Stomach smooth muscle (tissue), 2 donors: ENCODE measurements around the gene ROBO2.

ENCODE experiments used
- H3K27ac ChIP-seq: one replicate; pipeline ENCODE4 v1.7.0; 2013; ENCODE audit warnings: mild to moderate bottlenecking, low read length, inconsistent platforms
- H3K27me3 ChIP-seq, 2 donors: one replicate each; pipeline ENCODE4 v1.7.0; 2013; ENCODE audit warnings: low read length in 2 of 2; ENCODE audit not compliant: insufficient read depth in 2 of 2, control insufficient read depth in 1 of 2
- H3K36me3 ChIP-seq, 2 donors: one replicate each; pipeline ENCODE4 v1.7.0; 2013; ENCODE audit warnings: low read length in 2 of 2; ENCODE audit not compliant: control insufficient read depth in 2 of 2, insufficient read depth in 2 of 2
- H3K4me1 ChIP-seq: one replicate; pipeline ENCODE4 v1.7.0; 2013; ENCODE audit warnings: low read length; ENCODE audit not compliant: control insufficient read depth, insufficient read depth
- H3K4me3 ChIP-seq, 2 donors: one replicate each; pipeline ENCODE4 v1.7.0; 2013; ENCODE audit warnings: low read length in 2 of 2
- H3K9ac ChIP-seq, 2 donors: one replicate each; pipeline ENCODE4 v1.7.0; 2013; ENCODE audit warnings: low read length in 2 of 2, mild to moderate bottlenecking in 1 of 2
- H3K9me3 ChIP-seq, 2 donors: one replicate each; pipeline ENCODE4 v1.7.0; 2013; ENCODE audit warnings: low read length in 2 of 2; ENCODE audit not compliant: control insufficient read depth in 2 of 2
- donor health status: healthy.
- donor health status: Pancreatic carcinoma.

ROBO2 gene

GRCh38 chr3:77590191-77590590, 550.3 kb downstream of the ROBO2 start:
- no peaks in the 10 kb centered on the region for H3K27me3 ChIP-seq
- no peaks in the 10 kb centered on the region for H3K9me3 ChIP-seq
- no peaks in the 10 kb centered on the region for H3K4me1 ChIP-seq
- no peak overlapping the region for H3K27ac ChIP-seq
- no peaks in the 10 kb centered on the region for H3K36me3 ChIP-seq
- no peak overlapping the region for H3K4me3 ChIP-seq
- H3K9ac ChIP-seq = no peak overlapping the region

- H3K27me3 ChIP-seq = no peaks in the 10 kb centered on the region
- no peak overlapping the region for H3K4me3 ChIP-seq
Observed at GRCh38 chr3:77595371-77595870, 555.5 kb downstream of the ROBO2 start.

GRCh38 chr3:77599948-77600347, 560.0 kb downstream of the ROBO2 start:
- H3K36me3 ChIP-seq = no peaks in the 10 kb centered on the region
- H3K27ac ChIP-seq = no peak overlapping the region
- H3K9ac ChIP-seq = no peak overlapping the region

More at GRCh38 chr3:77595371-77595870, 555.5 kb downstream of the ROBO2 start:
- no peak overlapping the region for H3K9ac ChIP-seq
- no peak overlapping the region for H3K27ac ChIP-seq
- no peaks in the 10 kb centered on the region for H3K4me1 ChIP-seq
- H3K36me3 ChIP-seq = no peaks in the 10 kb centered on the region
- H3K9me3 ChIP-seq = no peaks in the 10 kb centered on the region

GRCh38 chr3:77601823-77602415, 562.0 kb downstream of the ROBO2 start:
- Histone ChIP-seq H3K9me3 (no peaks in the 10 kb centered on the region), H3K27me3 (no peaks in the 10 kb centered on the region), H3K4me1 (no peaks in the 10 kb centered on the region), H3K36me3 (no peaks in the 10 kb centered on the region), H3K27ac (no peak overlapping the region), H3K9ac (no peak overlapping the region), H3K4me3 (no peak overlapping the region)

More at GRCh38 chr3:77599948-77600347, 560.0 kb downstream of the ROBO2 start:
- no peaks in the 10 kb centered on the region for H3K27me3 ChIP-seq
- H3K4me3 ChIP-seq = no peak overlapping the region
- no peaks in the 10 kb centered on the region for H3K4me1 ChIP-seq
- H3K9me3 ChIP-seq = no peaks in the 10 kb centered on the region

GRCh38 chr3:77602722-77603121, 562.8 kb downstream of the ROBO2 start:
- Histone ChIP-seq H3K9ac (no peak overlapping the region), H3K27ac (no peak overlapping the region), H3K9me3 (no peaks in the 10 kb centered on the region), H3K4me3 (no peak overlapping the region), H3K27me3 (no peaks in the 10 kb centered on the region), H3K4me1 (no peaks in the 10 kb centered on the region), H3K36me3 (no peaks in the 10 kb centered on the region)

GRCh38 chr3:77605308-77605707, 565.4 kb downstream of the ROBO2 start:
- no peaks in the 10 kb centered on the region for H3K4me1 ChIP-seq
- H3K4me3 ChIP-seq = no peak overlapping the region
- H3K27ac ChIP-seq = no peak overlapping the region
- no peaks in the 10 kb centered on the region for H3K27me3 ChIP-seq
- no peaks in the 10 kb centered on the region for H3K9me3 ChIP-seq
- no peak overlapping the region for H3K9ac ChIP-seq
- H3K36me3 ChIP-seq = no peaks in the 10 kb centered on the region

- no peaks in the 10 kb centered on the region for H3K4me1 ChIP-seq
- no peak overlapping the region for H3K27ac ChIP-seq
- H3K27me3 ChIP-seq = no peaks in the 10 kb centered on the region
- H3K36me3 ChIP-seq = no peaks in the 10 kb centered on the region
- no peak overlapping the region for H3K9ac ChIP-seq
- no peaks in the 10 kb centered on the region for H3K9me3 ChIP-seq
- H3K4me3 ChIP-seq = no peak overlapping the region
Observed at GRCh38 chr3:77605865-77606264, 566.0 kb downstream of the ROBO2 start.

GRCh38 chr3:77606372-77606771, 566.5 kb downstream of the ROBO2 start:
- Histone ChIP-seq H3K4me1 (no peaks in the 10 kb centered on the region), H3K36me3 (no peaks in the 10 kb centered on the region), H3K4me3 (no peak overlapping the region), H3K9me3 (no peaks in the 10 kb centered on the region), H3K9ac (no peak overlapping the region), H3K27me3 (no peaks in the 10 kb centered on the region), H3K27ac (no peak overlapping the region)

GRCh38 chr3:77618686-77619085, 578.8 kb downstream of the ROBO2 start:
- no peaks in the 10 kb centered on the region for H3K36me3 ChIP-seq
- H3K4me1 ChIP-seq = no peaks in the 10 kb centered on the region
- H3K27me3 ChIP-seq = no peaks in the 10 kb centered on the region
- H3K9ac ChIP-seq = no peak overlapping the region
- no peaks in the 10 kb centered on the region for H3K9me3 ChIP-seq
- no peak overlapping the region for H3K27ac ChIP-seq
- no peak overlapping the region for H3K4me3 ChIP-seq

- Histone ChIP-seq H3K9ac (no peak overlapping the region), H3K27ac (no peak overlapping the region), H3K4me3 (no peak overlapping the region), H3K36me3 (no peaks in the 10 kb centered on the region), H3K27me3 (no peaks in the 10 kb centered on the region), H3K4me1 (no peaks in the 10 kb centered on the region), H3K9me3 (no peaks in the 10 kb centered on the region)
Observed at GRCh38 chr3:77620009-77620408, 580.1 kb downstream of the ROBO2 start.

GRCh38 chr3:77623500-77623899, 583.6 kb downstream of the ROBO2 start:
- Histone ChIP-seq H3K9ac (no peak overlapping the region), H3K4me1 (no peaks in the 10 kb centered on the region), H3K36me3 (no peaks in the 10 kb centered on the region), H3K27ac (no peak overlapping the region), H3K9me3 (no peaks in the 10 kb centered on the region), H3K27me3 (no peaks in the 10 kb centered on the region), H3K4me3 (no peak overlapping the region)
